Calu3 (cell line): ENCODE results near the gene SGSM2. TPM values are rescaled to one million over a fixed set of nuclear protein-coding genes. Genes with fewer than 3 reads are reported as not detected.
"Not testable (repeated sequence)": the region's sequence is repeated elsewhere in the genome, so short reads cannot be mapped to it uniquely, and the experiment has no call there.

Experiments used
- BruUV-seq: library from RNA; stranded (reverse); fragments of 400-500 nt; replicated peaks from 2 replicates; lab custom pipeline; 2021; lab: Mats Ljungman, UMichigan
- CTCF ChIA-PET: fragments of 300-600 bp; sonication (Branson Sonifier 250); formaldehyde crosslinking; loops from one replicate; lab custom pipeline; 2022; ENCODE audit warnings: antibody characterized with exemption; lab: Charles Lee
- DNase-seq: peaks from one replicate; pipeline ENCODE4 v3.0.0; 2022
- H3K27ac Mint-ChIP-seq: one replicate; pipeline ENCODE4 v1.8.0; 2022; ENCODE audit warnings: mixed read lengths; ENCODE audit not compliant: unreplicated experiment
- H3K27me3 Mint-ChIP-seq: one replicate; pipeline ENCODE4 v1.8.0; 2022; ENCODE audit warnings: mixed read lengths; ENCODE audit not compliant: unreplicated experiment
- H3K36me3 Mint-ChIP-seq: one replicate; pipeline ENCODE4 v1.8.0; 2022; ENCODE audit warnings: mild to moderate bottlenecking, moderate library complexity, mixed read lengths; ENCODE audit not compliant: insufficient read depth, unreplicated experiment
- H3K4me1 Mint-ChIP-seq: one replicate; pipeline ENCODE4 v1.8.0; 2022; ENCODE audit warnings: mild to moderate bottlenecking, low read depth, mixed read lengths; ENCODE audit not compliant: unreplicated experiment
- H3K4me3 Mint-ChIP-seq: one replicate; pipeline ENCODE4 v1.8.0; 2022; ENCODE audit warnings: mild to moderate bottlenecking, low read depth, moderate library complexity, mixed read lengths; ENCODE audit not compliant: unreplicated experiment
- H3K9me3 Mint-ChIP-seq: one replicate; pipeline ENCODE4 v1.8.0; 2022; ENCODE audit warnings: low read depth, mixed read lengths; ENCODE audit not compliant: unreplicated experiment
- intact Hi-C: fragments of 100-400 bp; cut with micrococcal nuclease; formaldehyde crosslinking; loops from one replicate; pipeline ENCODE4 v1.10.0; 2022; ENCODE audit not compliant: unreplicated experiment
- total RNA-seq: library from RNA; stranded (reverse); gene quantifications from 2 replicates; pipeline ENCODE4 v1.2.3, GENCODE V29; 2022
- TF ChIP-seq, protein P1 (sequence below): fragments of 200-600 bp; IDR thresholded peaks from one replicate; pipeline ENCODE4 v1.8.0; 2022; ENCODE audit warnings: antibody characterized with exemption; ENCODE audit not compliant: unreplicated experiment

The SGSM2 gene
- total RNA-seq, 1 experiment from 2014 or later: 54.9 TPM

DNA sequence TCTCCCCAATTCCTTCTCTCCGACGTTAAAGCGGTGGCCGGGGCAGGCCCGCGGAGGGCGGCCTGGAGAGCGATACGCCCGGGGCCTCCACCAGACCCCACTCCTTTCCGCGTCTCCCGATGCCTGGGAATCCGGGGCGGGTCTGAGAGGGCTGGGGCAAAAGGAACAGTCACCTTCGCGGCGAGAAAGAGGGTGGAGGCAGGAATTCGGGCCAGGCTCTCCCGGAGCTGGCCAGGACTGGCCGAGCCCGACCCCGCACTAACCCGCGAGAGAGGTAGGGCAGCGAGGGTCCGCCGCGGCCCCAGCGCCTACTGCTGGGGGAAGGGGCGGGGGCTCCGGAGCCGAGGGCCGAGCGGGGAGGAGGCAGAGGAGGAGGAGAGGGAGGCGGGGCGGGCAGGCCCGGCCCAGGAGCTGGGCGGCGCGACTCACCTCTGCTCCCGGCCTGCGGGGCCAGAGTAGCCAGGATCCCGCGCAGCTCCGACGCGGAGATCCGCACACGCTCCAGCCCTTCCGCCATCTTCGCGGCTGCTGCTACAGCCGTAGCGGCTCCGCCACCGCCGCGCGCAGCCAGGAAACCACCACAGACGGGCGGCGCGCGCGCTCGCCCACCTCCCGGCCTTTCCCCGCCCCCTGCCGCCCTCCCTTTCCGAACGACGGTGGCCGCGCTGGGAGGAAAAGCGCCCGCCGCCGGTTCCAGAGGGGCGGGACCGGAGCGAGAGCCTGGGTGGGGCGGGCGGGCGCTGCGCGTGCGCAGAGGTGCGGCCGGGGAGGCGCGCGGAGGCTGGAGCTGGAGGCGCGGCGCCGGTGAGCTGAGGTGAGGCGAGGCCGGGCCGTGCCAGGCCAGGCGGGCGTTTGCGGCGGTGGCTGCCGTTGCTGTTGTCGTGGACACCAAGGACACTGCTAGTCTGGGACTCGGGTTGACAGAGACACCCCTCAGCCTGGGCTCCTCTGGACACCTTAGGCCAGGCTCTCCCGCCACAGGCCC lies 33.8 kb upstream of the SGSM2 start, which contains the start of the genes SMG6 and SRR:
TSS of gene SMG6 (minus strand) at position 582 of the 985 bp plus-strand sequence. CDS start at position 517, 65 bp downstream.
TSS of gene SRR (plus strand) at position 747 of the 985 bp plus-strand sequence. CDS start 11,611 bp downstream, outside the sequence.
- CTCF ChIA-PET: interaction anchor here (0.5 to 1.4 kb wide), 3 partner anchors 12 to 59 kb away, joined by 3 read pairs; no protein-coding TSS in a partner anchor
- H3K27me3 Mint-ChIP-seq: no peaks in the 10 kb centered on the region
- TF ChIP-seq, protein P1, sequence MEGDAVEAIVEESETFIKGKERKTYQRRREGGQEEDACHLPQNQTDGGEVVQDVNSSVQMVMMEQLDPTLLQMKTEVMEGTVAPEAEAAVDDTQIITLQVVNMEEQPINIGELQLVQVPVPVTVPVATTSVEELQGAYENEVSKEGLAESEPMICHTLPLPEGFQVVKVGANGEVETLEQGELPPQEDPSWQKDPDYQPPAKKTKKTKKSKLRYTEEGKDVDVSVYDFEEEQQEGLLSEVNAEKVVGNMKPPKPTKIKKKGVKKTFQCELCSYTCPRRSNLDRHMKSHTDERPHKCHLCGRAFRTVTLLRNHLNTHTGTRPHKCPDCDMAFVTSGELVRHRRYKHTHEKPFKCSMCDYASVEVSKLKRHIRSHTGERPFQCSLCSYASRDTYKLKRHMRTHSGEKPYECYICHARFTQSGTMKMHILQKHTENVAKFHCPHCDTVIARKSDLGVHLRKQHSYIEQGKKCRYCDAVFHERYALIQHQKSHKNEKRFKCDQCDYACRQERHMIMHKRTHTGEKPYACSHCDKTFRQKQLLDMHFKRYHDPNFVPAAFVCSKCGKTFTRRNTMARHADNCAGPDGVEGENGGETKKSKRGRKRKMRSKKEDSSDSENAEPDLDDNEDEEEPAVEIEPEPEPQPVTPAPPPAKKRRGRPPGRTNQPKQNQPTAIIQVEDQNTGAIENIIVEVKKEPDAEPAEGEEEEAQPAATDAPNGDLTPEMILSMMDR: no peak
- H3K36me3 Mint-ChIP-seq: peaks cover 26% of the 10 kb centered on the region
- peak; percentile 84 for DNase-seq
- H3K9me3 Mint-ChIP-seq: no peaks in the 10 kb centered on the region
- no TSS peak for BruUV-seq
- H3K27ac Mint-ChIP-seq: no peak within 1 kb of the TSS
- H3K4me3 Mint-ChIP-seq: peak within 1 kb of the TSS; percentile 79
- H3K4me1 Mint-ChIP-seq: peaks cover 14% of the 10 kb centered on the region
- intact Hi-C loops: no loop called here

DNA sequence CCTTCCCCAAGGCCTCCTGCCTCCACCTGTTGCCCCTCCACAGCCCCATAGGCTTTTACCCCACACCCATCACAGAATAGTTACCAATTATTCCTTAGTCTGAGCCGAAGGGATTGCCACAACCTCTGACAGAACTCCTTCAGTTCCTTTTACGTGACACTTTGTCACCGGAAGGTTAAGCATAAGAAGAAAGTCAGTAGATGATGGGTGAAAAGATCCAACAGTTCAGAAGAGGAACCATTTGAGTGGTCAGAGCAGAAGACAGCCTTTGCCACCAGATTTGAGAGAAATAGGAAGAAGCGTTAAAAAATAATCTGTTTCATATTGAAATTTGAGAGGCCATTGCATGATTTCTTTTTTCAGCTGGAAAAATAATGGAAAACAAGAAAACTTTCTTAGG lies 32.4 kb upstream of the SGSM2 start:
- H3K9me3 Mint-ChIP-seq: no peaks in the 10 kb centered on the region
- DNase-seq: no peak
- intact Hi-C loops: no loop called here
- no peak overlapping the region for H3K4me3 Mint-ChIP-seq
- CTCF ChIA-PET: no interaction called here
- H3K27me3 Mint-ChIP-seq: no peaks in the 10 kb centered on the region
- peaks cover 14% of the 10 kb centered on the region for H3K4me1 Mint-ChIP-seq
- H3K27ac Mint-ChIP-seq: no peak overlapping the region
- TF ChIP-seq, protein P1: no peak
- H3K36me3 Mint-ChIP-seq: peaks cover 26% of the 10 kb centered on the region
- BruUV-seq: TSS peak; percentile 86

DNA sequence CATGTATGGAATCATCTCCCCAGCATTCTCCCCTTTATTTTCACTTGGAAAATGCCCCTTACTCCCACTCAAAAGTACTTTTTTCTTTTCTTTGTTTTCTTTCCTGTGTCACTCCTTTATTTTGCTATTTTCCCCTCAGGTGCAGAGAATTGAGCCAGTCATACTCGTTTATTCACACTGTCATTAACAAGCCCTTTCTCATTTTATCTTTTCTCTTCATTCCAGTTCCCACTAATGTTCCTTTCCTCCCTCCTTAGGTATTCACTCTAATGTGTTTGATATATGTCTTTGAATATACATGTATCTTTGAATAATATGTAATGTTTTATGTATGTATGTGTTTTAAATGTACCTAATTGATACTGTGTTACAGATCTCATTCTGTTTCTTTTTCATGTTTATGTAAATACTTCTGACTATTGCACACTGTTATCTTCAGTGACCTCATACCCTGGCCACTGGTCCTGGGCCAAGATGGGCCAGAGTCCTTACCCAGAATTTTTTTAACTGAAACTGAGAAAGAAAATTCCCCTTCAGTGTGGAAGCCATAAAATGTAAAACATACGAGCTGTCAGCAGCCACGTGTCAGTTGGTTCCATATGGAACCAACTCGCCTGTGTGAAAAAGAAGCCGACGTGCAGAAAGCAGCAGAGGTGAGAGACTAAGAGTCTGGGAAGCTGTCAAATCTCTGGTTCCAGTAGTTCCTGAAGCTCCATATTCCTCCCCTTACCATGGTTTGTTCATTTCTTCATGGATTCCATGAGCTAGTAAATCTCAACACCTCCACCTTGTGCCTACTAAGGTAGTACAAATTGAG lies 27.8 kb upstream of the SGSM2 start:
- H3K9me3 Mint-ChIP-seq: no peaks in the 10 kb centered on the region
- BruUV-seq: no TSS peak
- H3K4me3 Mint-ChIP-seq: no peak overlapping the region

DNA sequence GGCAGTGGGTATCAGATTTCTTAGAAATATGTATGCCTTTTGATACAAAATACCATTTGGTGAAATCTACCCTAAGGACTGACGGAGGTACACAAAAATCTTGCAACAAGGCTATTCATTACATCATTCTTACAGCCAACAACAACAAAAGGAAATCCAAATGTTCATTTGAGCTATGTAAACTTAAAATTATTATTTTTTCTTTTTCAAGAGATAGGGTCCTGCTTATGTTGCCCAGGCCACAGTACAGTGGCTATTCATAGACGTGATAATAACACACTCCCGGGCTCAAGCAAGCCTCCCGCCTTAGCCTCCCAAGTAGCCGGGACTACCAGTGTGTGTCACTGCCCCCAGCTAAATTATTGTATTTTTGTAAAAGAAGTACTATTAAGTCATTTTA lies 24.6 kb upstream of the SGSM2 start:
- Mint-ChIP-seq H3K4me3 (no peak overlapping the region), H3K27me3 (no peaks in the 10 kb centered on the region), H3K9me3 (no peaks in the 10 kb centered on the region), H3K4me1 (no peaks in the 10 kb centered on the region), H3K27ac (no peak overlapping the region), H3K36me3 (no peaks in the 10 kb centered on the region)
- CTCF ChIA-PET: no interaction called here
- DNase-seq: no peak
- BruUV-seq: no TSS peak
- intact Hi-C loops: no loop called here
- TF ChIP-seq, protein P1: no peak

More for the DNA sequence above, 27.8 kb upstream of the SGSM2 start:
- Mint-ChIP-seq H3K4me1 (peaks cover 14% of the 10 kb centered on the region), H3K27me3 (no peaks in the 10 kb centered on the region), H3K36me3 (peaks cover 6% of the 10 kb centered on the region), H3K27ac (no peak overlapping the region)
- CTCF ChIA-PET: no interaction called here
- TF ChIP-seq, protein P1: no peak
- no peak for DNase-seq
- intact Hi-C loops: no loop called here

DNA sequence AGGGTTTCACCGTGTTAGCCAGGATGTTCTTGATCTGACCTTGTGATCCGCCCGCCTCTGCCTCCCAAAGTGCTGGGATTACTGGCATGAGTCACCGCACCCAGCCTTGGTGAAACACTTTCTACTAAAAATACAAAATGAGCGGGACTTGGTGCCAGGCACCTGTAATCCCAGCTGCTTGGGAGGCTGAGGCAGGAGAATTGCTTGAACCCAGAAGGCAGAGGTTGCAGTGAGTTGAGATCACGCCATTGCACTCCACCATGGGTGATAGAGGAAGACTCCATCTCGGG lies 20.4 kb upstream of the SGSM2 start:
- H3K4me3 Mint-ChIP-seq, intact Hi-C loops: not testable (repeated sequence)

More for the DNA sequence above, 20.4 kb upstream of the SGSM2 start:
- H3K27ac Mint-ChIP-seq, H3K4me1 Mint-ChIP-seq, H3K9me3 Mint-ChIP-seq, BruUV-seq, DNase-seq, H3K27me3 Mint-ChIP-seq, CTCF ChIA-PET: not testable (repeated sequence)
- H3K36me3 Mint-ChIP-seq: peaks cover 18% of the 10 kb centered on the region
